ENCODE measurements around the gene PASK. TPM values are rescaled to one million over a fixed set of nuclear protein-coding genes. Genes with fewer than 3 reads are reported as not detected.

The PASK gene
- polyA plus RNA-seq, 10 donors = 4.1 to 8.3 (median 6.4) TPM

GRCh38 chr2:241082341-241083090, 66.8 kb downstream of the PASK start:
- DNase-seq = no peak

- no peak for DNase-seq
Measured at GRCh38 chr2:241081643-241082340, 67.5 kb downstream of the PASK start.

- DNase-seq = no peak
Measured at GRCh38 chr2:241081190-241081642, 68.1 kb downstream of the PASK start.

- no peak for DNase-seq
Measured at GRCh38 chr2:241080405-241081189, 68.7 kb downstream of the PASK start.

GRCh38 chr2:241074901-241075540, 74.3 kb downstream of the PASK start:
- no peak for DNase-seq

GRCh38 chr2:241074065-241074818, 75.0 kb downstream of the PASK start:
- no peak for DNase-seq

- no peak for DNase-seq
Measured at GRCh38 chr2:241073166-241074064, 75.9 kb downstream of the PASK start.

- no peak for DNase-seq
Measured at GRCh38 chr2:241072553-241073165, 76.6 kb downstream of the PASK start.

- no peak for DNase-seq
Measured at GRCh38 chr2:241072151-241072550, 77.1 kb downstream of the PASK start.

GRCh38 chr2:241071677-241072111, 77.6 kb downstream of the PASK start:
- DNase-seq = no peak

- DNase-seq = no peak
Measured at GRCh38 chr2:241070811-241071676, 78.2 kb downstream of the PASK start.

- DNase-seq = no peak
Measured at GRCh38 chr2:241070361-241070760, 78.9 kb downstream of the PASK start.

- no peak for DNase-seq
Measured at GRCh38 chr2:241069821-241070281, 79.4 kb downstream of the PASK start.

GRCh38 chr2:241068942-241069810, 80.1 kb downstream of the PASK start:
- no peak for DNase-seq

GRCh38 chr2:241068136-241068941, 80.9 kb downstream of the PASK start:
- DNase-seq = no peak

GRCh38 chr2:241067501-241068135, 81.7 kb downstream of the PASK start:
- DNase-seq = no peak

Measured in muscle of back (tissue), 11 donors.